ENCODE results near the gene NPIPB2.
"Not testable (repeated sequence)": the region's sequence is repeated elsewhere in the genome, so short reads cannot be mapped to it uniquely, and the experiment has no call there.

NPIPB2 gene

DNA sequence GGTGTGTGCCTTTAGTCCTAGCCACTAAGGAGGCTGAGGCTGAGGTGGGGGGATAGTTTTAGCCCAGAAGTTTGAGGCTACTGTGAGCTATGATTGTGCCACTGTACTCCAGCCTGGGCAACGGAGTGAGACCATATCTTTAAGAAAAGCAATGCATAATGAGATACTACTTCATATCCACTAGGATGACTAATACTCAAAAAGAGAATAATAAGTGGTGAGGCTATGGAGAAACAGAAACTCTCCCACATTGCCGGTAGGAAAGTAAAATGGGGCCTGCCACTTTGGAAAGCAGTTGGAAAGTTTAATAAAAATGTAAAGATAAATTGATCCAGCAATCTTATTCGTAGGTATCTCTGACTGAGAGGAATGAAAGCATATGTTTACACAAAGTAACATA, 4.6 kb upstream of the NPIPB2 start:
- peak; percentile 5 for DNase-seq (ENCODE audit: low read depth)
- TF ChIP-seq, protein P1, sequence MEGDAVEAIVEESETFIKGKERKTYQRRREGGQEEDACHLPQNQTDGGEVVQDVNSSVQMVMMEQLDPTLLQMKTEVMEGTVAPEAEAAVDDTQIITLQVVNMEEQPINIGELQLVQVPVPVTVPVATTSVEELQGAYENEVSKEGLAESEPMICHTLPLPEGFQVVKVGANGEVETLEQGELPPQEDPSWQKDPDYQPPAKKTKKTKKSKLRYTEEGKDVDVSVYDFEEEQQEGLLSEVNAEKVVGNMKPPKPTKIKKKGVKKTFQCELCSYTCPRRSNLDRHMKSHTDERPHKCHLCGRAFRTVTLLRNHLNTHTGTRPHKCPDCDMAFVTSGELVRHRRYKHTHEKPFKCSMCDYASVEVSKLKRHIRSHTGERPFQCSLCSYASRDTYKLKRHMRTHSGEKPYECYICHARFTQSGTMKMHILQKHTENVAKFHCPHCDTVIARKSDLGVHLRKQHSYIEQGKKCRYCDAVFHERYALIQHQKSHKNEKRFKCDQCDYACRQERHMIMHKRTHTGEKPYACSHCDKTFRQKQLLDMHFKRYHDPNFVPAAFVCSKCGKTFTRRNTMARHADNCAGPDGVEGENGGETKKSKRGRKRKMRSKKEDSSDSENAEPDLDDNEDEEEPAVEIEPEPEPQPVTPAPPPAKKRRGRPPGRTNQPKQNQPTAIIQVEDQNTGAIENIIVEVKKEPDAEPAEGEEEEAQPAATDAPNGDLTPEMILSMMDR (IDR thresholded peaks at IDR 0.05; ENCODE audit: control insufficient read depth, insufficient read depth, low read depth, low read length, missing control alignments) = no peak
- H3K4me3 ChIP-seq (ENCODE audit: control insufficient read depth, low read depth, low read length) = no peak overlapping the region

DNA sequence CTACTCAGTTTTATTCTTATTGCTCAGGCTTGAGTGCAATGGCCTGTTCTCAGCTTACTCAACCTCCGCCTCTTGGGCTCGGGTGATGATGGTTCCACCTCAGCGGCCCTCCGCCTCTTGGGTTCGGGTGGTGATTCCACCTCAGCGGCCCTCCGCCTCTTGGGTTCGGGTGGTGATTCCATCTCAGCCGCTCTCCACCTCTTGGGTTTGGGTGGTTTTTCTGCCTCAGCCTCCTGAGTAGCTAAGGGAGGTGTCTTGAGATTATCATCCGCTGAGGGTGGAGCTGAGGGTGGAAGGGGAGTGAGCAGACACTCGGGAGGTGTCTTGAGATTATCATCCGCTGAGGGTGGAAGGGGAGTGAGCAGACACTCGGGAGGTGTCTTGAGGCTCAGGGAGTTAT, 14.5 kb downstream of the NPIPB2 start:
- not testable (repeated sequence) for H3K4me3 ChIP-seq (ENCODE audit: control insufficient read depth, low read depth, low read length)

DNA sequence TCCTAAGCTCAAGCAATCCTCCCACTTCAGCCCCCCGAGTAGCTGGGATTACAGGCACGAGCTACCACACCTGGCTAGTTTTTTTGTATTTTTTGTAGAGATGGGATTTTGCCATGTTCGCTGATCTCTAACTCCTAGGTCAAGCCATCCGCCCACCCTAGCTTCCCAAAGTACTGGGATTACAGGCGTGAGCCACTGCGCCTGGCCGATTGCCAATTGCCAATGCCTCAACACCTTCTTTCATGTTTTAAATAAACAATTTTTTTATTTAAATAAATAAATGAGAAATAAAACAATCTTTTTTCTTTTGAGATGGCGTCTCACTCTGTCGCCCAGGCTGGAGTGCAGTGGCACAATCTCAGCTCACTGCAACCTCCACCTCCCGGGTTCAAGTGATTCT, 17.8 kb downstream of the NPIPB2 start:
- not testable (repeated sequence) for H3K4me3 ChIP-seq (ENCODE audit: control insufficient read depth, low read depth, low read length); DNase-seq (ENCODE audit: low read depth)

More for the DNA sequence above, 14.5 kb downstream of the NPIPB2 start:
- not testable (repeated sequence) for DNase-seq (ENCODE audit: low read depth)

DNA sequence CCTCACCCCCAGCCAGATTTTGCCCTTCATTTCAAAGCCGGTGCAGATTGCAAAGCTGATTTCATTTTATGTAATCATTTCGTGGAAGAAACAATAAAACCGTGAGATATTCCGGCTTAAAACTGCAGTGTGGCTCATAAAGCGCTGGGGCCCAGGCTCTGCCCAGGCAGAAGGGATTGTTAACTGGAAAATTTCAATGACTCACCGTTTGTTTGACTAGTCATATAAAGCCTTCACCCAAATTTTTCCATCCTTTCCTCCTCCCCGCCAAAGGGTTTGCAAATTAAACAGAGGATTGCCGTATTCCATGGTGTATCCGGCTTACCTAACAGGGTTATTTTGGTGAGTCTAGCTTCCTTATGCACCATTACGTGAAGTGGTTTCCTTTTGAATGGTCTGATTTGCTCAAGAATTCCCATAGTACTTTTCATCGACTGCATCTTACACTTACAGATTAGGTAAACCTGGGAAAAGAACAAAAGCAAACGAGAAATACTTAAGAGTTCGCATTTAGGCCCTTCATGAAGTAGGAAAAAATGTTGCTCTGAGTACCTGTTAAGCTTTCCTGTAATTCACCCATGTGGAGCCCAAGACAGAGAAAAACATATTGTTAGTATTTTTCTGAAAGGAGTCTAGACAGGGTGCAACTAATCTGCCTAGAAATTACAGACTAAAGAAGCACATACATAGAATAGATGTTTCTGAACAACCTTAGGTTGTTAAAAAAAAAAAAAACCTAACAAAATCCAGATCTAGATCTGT, 25.1 kb downstream of the NPIPB2 start:
- TF ChIP-seq, protein P1 (IDR thresholded peaks at IDR 0.05; ENCODE audit: control insufficient read depth, insufficient read depth, low read depth, low read length, missing control alignments) = no peak
- DNase-seq (ENCODE audit: low read depth) = peak; percentile 66
- H3K4me3 ChIP-seq (ENCODE audit: control insufficient read depth, low read depth, low read length) = peak overlapping the region; percentile 97

DNA sequence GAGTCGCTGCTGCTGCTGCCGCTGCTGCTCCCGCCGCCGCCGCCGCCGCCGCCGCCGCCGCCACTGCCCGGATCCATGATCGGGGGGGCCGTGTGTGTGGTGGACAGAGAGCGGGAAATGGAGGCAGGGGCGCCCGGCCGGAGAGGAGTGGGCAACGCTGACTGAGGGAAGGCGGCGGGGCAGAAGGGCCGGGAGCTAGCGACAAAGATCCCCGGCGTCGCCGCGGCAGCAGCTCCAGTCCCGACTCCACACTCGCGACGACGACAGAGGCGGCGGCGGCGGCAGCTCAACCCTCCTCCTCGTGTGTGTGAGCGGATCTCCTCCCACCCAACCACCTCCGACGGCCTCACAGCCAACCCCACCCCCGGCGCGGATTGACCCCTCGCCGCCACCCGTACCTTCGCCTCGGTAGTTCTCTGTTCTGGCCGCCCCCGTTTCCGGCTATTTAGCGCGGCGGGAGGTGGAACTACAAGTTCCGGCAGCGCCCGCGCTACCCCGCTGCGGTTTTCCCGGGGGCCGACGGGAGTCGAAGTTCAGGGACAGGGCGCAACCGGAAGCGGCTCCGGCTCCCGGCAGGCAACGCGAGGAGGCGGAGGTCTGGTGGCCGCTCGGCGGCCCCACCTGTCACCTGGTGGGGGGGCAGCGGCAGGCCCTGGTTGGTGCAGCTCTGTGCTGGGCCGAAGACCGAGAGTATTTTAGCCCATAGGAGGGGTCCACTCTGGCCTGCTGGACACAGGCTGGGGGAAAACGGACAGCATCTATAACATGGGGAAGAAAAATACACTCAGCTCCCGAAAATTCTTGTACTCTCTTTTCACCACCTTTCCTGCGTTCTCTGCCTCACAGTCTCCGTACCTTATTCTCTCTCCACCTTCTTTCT, 26.0 kb downstream of the NPIPB2 start, which contains the start of gene GSPT1:
Gene GSPT1 (minus strand): TSS at position 313 of the 880 bp plus-strand sequence. CDS start 236 bp downstream, at position 77.
- peak within 1 kb of the TSS; percentile 97 for H3K4me3 ChIP-seq (ENCODE audit: control insufficient read depth, low read depth, low read length)
- TF ChIP-seq, protein P1 (IDR thresholded peaks at IDR 0.05; ENCODE audit: control insufficient read depth, insufficient read depth, low read depth, low read length, missing control alignments) = no peak
- peak; percentile 87 for DNase-seq (ENCODE audit: low read depth)

DNA sequence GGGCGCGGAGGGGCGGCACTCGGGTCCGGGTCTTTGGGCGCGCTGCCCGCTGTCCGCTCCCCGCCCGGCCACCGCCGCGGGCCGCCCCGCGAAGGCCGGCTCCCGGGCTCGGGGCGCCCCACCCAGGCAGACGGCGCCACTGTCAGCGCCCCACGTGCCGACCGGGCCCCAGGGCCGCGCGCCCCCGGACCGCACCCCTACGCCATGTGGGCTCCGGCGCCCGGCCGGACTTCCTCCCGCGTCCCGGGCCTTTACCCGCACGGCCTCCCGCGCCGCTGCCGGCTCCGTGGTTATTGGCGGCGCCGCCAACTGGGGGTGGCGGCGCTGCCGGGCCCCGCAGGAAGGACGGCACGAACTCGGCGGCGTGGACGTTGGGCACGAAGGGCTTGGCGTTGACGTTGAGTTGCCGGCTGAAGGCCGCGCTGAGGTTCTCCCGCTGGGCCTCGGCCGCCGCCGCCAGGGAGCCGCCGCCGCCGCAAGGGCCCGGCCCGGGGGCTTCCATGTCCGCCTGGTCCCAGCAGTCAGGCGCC, 26.7 kb downstream of the NPIPB2 start:
- TF ChIP-seq, protein P1 (IDR thresholded peaks at IDR 0.05; ENCODE audit: control insufficient read depth, insufficient read depth, low read depth, low read length, missing control alignments) = no peak
- H3K4me3 ChIP-seq (ENCODE audit: control insufficient read depth, low read depth, low read length) = peak overlapping the region; percentile 97
- no peak for DNase-seq (ENCODE audit: low read depth)

DNA sequence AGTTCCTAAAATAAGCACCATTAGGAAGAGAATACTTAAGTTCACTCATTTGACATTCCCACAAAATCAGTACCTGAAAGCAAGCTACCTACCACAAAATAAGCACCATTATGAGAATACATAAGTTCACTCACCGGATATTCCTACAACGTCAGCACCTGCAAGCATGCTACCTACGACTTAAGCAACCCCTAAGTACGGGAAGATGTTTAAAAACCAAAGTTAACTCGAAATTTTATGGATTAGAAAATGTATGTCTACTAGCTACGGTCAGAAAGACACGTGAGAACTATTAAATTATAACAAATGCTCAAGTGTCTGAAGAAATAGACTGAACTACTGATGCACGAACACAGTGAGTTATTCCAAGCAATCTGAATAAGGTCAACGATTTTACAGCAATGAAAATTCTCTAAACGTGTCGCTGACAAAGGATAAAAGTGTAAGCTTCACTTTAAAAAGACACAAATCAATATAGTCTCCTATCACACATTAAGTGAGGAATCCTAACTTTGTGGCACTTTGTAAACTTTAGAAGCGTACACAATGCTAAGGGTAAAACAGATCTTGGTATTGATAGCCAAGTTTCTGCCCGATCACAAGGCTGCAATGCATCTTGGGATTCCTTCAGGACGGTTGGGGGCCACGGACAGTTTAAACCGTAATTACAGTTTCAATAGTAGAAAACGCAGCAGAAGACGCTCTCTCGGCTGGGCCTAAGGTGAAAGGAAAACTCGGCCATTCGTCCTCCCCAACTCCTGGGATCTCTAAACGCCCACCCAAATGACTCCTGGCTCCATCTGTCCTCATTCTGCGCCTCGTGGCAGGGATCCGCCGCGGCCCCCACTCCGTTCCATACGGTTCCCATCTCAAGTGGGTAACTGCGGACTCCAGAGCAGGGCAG, 27.4 kb downstream of the NPIPB2 start:
- peak overlapping the region; percentile 97 for H3K4me3 ChIP-seq (ENCODE audit: control insufficient read depth, low read depth, low read length)
- no peak for DNase-seq (ENCODE audit: low read depth)
- TF ChIP-seq, protein P1 (IDR thresholded peaks at IDR 0.05; ENCODE audit: control insufficient read depth, insufficient read depth, low read depth, low read length, missing control alignments) = no peak
